Neural progenitor cell (in vitro differentiated cells): ENCODE data around the gene DCUN1D1.

Experiments
- CTCF ChIP-seq: fragments of 200-600 bp; sonication (generic); IDR thresholded peaks from 2 replicates; pipeline ENCODE4 v1.5.1; 2017; ENCODE audit warnings: antibody characterized with exemption, mild to moderate bottlenecking
- EZH2phosphoT487 ChIP-seq: fragments of 200-600 bp; sonication (generic); IDR thresholded peaks from 2 replicates; pipeline ENCODE4 v1.6.1; 2017; ENCODE audit warnings: antibody characterized with exemption

- TF ChIP-seq EZH2phosphoT487 (no peak), CTCF (no peak)
Observed at GRCh38 chr3:182911782-182912111, 68.6 kb downstream of the DCUN1D1 start.
